ENCODE results near the gene TUSC2.
"Not testable (repeated sequence)": the region's sequence is repeated elsewhere in the genome, so short reads cannot be mapped to it uniquely, and the experiment has no call there.

Gene TUSC2

DNA sequence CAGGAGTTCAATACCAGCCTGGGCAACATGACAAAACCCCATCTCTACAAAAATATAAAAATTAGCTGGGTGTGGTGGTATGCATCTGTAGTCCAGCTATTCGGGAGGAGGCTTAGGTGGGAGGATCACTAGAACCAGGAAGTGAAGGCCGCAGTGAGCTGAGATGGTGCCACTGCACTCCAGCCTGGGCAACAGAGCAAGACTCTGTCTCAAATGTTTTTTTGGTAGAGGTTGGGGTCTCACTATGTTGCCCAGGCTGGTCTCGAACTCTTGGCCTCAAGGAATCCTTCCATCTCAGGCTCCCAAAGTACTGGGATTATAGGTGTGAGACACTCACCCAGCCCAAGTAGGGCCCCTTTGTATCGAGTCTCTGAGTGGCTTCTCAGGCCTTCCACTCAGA lies 33.9 kb downstream of the TUSC2 start:
- no peak for DNase-seq (ENCODE audit: low spot score)

DNA sequence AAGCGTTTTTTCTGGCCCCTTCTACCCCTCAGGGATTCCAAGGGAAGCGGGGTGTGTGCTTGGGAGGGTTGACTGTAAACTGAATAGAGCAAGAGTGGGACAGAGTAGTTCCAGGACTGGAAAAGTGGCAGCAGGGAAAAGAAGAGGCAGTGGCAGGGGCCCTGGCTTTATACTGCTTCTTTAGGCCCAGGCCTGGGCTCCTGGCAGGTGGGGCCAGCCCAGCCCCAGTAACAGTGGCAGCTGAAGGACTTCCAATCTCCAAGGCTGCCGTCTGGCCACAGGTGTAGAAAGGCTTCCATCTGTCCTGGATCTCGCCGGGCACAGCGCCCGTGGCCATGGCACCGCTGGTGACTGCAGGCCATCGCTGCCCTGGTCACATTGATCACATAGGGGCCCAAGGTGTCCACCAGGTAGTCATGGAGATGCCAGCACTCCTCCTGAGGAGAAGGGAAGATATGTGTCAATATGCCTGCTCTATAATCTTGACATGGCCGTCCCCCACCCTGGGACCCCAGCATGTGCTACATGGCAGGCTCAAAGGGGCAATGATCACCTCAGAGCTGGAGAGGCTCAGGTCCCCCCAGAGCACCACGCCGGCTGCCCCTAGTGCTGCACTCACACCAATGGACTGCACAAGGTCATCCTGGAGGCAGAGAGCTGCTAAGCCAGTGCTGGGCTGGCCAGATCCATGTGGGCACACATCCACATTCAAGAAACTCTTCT lies 34.8 kb downstream of the TUSC2 start:
- DNase-seq (ENCODE audit: low spot score), result no peak

DNA sequence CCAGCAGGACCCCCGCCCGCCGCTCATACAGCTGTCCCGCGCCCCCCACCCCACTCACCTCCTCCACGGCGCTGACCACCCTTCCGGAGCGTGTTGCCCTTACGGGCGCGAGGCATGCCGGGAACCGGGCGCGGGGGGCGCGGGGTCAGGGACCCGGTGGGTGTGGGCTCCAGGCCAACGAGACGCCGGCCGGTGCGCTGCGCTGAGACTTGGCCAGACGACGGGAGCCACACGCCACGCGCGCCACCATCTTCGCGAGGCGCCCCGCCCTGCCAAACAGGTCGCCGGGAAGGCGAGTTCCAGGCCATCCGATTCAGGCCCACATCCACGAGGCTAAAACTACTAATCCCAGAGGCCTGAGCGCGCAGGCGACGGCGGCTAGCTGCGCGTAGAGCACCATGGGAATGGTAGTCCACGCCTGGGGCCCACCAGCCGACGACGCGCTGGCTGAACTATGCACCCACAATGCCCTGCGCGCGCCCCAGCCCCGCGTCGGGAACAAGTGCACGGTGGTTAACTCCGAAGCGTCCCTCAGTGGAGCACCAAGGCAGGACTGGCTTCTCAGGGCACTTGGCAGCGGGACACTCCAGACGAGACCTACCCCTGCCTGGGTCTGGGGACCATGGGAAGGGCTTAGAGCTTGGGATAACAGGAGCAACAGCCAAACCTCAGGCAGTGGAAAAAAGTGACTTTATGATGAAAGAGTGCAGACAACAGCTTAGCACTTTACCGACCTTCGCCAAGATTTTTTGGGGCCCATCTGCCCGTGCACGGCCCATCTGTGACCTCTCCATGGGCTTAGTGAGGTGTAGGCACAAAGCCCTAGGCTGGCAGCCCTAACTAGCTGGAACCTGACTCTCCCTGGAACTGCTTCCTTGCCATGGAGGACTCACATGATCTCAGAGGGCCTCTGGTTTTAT lies 35.6 kb downstream of the TUSC2 start, which contains the start of gene IFRD2:
Gene IFRD2 (minus strand): TSS at position 271 of the 920 bp plus-strand sequence. CDS start 155 bp downstream, at position 116.
- peak; percentile 92 for DNase-seq (ENCODE audit: low spot score)

DNA sequence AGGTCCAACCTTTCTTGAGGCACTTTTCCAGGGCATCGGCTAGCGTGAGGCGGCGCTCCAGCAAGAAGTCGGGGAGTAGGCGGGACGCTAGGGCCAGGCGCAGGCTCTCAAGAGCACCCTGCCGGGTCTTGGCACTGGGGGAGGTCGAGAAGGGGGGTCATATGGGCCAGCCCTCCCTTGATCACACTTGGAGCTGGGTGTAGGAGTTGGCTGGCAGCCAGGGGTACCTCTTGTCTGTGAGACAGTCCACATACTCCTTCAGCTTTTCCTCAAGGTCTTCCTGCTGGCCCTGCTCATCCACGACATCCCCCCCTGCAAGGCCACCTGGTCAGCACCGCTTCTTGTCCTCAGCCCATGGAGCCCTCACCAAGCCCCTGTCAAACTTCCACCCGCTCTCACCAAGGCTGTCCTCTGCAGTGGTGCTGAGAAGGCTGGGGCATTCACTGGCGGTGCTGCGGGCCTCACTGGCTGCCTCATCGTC lies 37.8 kb downstream of the TUSC2 start:
- no peak for DNase-seq (ENCODE audit: low spot score)

DNA sequence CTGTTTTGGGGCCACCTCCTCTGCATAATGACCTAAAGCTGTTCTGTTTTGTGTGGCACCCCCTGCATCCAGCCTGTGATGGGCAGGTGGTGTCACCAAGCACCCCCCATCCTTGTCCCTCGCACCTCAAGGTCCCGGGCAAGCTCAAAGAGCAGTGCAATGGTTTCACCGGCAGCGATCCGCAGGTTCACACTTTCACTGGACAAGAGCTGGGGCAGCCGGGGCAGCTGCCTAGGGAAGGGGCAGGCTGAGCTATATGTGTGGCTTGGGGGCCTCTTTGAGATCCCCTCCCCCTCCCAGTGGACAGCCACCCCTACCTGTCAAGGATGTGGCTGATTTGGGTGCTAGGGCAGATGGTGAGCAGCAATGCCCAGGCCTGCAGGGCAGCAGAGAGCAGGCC lies 38.9 kb downstream of the TUSC2 start:
- no peak for DNase-seq (ENCODE audit: low spot score)

DNA sequence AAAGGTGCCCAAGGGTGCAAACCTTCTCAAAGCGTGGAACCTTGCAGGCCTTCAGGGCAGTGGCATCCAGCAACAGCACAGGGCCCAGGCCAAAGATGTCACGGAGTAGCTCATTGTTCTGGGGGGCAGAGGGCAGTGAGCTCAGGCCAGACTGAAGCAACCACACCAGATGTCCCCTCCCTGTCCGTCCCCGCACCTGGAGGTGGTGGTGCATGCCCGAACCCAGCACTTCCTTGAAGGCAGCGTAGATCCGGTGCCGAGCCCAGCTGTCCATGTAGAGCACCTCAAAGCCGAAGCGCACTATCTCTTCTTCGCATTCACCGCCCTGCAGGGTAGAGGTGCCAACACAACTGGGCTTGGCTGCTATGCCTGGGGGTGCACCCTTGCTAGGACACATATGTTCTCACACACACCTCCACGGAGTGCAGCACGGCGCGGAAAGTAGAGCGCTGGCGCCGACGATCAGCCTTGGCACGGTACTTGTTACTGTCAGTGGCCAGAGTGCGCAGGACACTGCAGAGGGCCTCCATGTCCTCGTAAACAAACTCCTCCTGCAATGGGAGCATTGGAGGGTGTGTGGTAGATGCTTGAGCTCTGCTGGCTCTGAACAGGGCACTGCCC lies 39.5 kb downstream of the TUSC2 start:
- DNase-seq (ENCODE audit: low spot score), result no peak

DNA sequence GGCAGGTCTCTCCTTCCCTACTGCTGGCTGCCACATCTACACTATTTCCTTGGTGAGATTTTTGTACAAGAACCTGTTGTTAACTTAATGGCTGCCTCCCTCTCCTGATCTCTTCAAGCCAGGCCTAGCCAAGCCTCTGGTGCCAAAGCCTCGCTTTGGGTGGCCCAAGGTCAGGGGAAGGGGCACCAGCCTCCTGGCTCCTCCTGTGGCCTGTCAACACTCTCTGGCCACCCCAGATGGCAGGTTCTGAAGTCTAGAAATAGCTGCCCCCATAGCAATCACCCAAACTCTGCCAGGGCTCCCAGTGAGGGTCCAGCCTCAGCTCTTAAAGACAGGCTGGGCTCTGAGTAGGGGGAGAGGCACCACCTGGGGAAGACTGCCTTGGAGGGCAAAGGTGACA lies 40.8 kb downstream of the TUSC2 start:
- no peak for DNase-seq (ENCODE audit: low spot score)

DNA sequence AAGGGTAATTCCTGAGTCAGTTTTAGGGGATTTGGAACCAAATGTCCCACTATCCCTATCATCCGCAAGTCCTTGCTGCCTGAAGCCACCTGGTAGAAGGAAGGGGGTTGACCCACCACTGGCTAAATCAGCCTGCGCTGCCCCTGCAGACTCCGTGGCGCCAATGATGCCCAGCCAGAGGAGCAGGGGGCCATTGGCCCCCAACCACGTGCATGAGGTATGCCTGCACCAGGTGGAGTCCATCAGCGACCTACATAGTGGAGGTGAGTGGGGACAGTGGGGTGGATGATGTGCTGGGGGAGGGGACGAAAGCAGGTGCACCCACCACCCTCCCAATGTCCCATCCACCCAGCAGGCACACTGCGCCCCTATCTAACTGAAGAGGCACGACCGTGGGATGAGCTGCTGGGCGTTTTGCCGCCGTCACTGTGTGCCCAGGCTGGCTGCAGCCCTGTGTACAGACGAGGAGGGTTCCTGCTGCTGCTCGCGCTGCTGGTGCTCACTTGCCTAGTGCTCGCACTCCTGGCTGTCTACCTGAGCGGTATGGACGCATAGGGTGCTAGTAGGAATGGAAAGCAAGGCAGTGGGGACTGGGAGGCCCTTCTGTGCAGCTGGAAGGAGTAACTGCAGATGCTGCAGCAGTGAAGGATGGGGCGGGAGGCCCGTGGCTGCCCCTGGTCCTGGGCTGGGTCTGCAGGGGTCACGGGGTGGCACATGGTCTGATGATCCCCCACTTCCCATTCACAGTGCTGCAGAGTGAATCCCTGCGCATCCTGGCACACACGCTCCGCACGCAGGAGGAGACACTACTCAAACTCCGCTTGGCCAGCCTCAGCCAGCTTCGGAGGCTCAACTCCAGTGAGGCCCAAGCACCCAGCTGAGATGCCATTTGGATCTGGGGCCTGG lies 41.4 kb downstream of the TUSC2 start:
- no peak for DNase-seq (ENCODE audit: low spot score)

DNA sequence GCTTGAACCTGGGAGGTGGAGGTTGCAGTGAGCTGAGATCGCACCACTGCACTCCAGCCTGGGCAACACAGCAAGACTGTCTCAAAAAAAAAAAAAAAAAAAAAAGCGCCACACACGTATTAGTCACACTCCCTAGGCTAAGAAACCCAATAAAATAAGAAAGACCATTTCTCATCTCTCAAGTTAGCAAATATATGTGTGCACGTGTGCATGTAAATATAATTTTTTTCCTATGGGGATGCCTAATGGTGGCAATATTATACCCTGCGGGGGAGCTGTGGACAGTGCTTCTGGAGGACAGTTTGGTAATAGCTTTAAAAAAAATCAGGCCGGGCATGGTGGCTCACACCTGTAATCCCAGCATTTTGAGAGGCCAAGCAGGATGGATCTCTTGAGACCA lies 43.9 kb downstream of the TUSC2 start:
- not testable (repeated sequence) for DNase-seq (ENCODE audit: low spot score)

DNA sequence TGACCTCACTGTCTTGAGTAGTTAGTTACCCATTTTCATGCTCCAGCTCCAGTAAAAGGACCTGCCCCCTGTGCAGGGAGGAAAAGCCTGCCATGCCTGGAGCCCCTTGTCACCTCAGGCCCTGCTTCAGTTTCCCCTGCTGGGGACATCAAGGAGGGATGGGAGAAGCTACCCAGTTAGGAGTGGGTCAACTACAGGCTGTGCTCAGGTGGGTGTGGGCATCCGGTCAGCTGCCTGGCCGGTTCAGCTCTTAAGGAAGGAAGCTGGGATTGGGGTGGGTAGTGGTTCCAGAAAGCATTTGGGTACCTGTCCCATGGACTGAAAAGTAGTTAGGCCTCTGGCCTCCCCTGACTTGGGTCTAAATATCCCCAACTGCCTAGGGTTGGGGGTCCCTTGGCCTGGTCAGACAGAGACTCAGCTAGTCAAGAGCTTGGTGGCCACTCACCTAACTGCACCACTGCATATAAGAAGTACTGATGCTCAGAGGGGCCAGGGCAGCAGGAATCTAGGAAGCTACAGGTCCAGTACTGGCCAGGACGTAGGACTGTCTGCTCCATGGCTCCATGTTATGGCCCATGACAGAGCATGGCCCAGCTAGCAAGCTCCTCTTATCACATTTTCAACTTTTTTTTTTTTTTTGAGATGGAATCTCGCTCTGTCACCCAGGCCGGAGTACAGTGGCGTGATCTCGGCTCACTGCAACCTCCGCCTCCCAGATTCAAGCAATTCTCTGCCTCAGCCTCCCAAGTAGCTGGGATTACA lies 48.6 kb downstream of the TUSC2 start:
- DNase-seq (ENCODE audit: low spot score), result no peak

DNA sequence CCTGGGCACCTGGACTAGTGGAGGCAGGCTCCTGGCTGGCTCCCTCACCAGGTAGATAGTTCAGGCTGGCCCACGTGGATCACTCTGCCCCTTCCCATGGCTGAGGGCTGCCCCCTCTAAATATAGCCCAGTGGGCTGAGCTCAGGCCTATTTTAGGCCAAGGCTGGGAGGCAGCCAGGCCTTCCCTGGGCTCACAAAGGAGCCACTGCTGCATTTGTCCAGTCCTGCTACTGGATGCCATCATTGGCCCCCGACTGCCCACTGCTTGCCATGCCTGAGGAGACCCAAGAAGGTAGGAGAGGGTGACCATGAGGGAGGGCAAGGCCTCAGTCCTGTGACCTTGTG lies 49.2 kb downstream of the TUSC2 start, which contains the start of gene LSMEM2:
Gene LSMEM2 (plus strand): TSS at position 208 of the 345 bp plus-strand sequence. CDS start 27 bp downstream, at position 235.
- DNase-seq (ENCODE audit: low spot score), result no peak

DNA sequence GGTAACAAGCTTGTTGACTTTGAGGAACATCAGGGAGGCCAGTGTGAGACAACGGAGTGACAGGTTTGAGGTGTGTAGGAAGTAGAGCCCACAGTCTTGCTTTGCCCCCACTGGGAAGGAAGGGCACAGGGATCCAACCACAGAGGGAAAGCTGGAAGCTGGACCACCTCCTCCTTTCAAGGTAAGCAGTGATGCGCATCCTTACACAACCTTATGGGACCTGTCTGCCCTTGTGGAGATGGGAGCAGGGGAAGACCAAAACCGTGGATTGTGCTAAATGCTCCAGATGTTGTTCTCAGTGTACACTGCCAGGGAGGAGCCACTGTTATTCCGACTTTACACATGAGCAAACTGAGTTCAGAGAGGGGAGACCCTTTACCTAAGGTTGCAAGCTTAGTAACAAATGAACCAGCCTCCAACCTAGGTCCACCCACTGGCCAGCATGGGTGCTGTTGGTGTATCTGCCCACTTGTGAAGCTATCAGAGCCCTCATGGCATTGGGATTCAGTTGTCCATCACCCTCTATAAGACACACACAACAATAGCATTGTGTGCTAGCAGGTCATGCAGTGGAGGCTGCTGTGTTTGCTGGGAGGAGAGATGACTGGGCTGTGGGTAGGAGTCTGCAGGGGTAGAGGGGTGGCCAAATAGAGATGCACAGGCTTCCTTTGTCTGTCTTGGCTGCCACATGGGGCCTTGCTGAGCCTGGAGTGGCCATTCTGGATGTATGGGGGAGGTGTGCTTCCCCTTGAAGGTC lies 49.7 kb downstream of the TUSC2 start:
- DNase-seq (ENCODE audit: low spot score), result no peak

DNA sequence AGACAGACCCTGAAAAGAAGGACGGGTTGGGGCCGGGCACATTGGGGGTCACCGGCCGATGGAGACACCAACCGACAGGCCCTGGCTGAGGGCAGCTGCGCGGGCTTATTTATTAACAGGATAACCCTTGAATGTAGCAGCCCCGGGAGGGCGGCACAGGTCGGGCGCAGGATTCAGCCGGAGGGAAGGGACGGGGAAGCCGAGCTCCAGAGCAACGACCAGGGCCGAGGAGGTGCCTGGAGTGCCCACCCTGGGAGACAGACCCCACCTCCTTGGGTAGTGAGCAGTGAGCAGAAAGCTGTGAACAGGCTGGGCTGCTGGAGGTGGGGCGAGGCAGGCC lies 51.3 kb downstream of the TUSC2 start:
- no peak for DNase-seq (ENCODE audit: low spot score)

DNA sequence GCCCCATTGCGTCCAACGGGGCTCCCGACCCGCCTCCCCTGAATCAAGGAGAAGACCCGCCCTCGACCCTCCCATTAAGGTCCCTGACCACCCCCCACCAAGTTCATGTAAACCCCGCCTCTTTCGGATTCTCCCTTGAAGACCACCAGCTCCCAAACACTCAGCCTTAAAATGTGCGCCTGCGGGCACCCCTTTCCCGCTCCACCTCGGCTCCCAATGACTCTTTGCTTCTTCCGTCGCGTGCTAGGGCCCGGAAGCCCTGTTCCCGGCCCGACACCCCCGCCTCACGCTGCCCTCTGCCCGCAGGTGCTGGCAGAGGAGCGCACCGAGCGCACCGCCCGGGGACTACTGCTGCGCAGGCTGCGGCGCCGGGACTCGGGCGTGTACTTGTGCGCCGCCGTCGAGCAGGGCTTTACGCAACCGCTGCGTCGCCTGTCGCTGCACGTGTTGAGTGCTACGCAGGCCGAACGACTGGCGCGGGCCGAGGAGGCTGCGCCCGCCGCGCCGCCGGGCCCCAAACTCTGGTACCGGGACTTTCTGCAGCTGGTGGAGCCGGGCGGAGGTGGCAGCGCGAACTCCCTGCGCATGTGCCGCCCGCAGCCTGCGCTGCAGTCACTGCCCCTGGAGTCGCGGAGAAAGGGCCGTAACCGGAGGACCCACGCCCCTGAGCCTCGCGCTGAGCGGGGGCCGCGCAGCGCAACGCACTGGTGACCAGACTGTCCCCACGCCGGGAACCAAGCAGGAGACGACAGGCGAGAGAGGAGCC lies 51.8 kb downstream of the TUSC2 start:
- DNase-seq (ENCODE audit: low spot score), result no peak

DNA sequence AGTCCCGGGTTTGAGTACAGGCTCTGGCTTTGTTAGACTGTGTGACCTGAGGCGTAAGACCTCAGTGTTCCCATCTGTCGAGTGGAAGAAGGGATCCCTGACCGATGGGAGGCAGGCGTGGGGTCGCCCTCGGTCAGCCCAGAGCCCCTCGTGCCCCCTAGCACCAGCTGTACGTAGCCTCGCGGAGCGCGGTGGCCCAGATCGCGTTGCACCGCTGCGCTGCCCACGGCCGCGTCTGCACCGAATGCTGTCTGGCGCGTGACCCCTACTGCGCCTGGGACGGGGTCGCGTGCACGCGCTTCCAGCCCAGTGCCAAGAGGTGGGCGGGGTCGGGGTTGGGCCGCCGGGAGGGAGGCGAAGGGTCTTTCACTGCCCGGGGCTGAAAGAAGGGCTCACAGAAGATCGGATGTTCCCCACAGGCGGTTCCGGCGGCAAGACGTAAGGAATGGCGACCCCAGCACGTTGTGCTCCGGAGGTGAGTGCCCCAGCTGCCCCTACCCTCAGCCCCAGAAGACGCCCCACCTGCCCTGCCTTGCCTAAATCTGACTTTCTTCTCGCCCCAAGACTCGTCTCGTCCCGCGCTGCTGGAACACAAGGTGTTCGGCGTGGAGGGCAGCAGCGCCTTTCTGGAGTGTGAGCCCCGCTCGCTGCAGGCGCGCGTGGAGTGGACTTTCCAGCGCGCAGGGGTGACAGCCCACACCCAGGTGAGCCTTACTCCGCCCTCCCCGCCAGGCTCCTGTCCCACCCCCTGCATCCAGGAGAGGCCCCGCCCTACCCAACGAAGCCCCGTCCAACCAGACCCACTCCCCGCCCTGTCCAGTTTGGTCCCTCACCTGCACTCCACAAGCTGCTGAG lies 52.7 kb downstream of the TUSC2 start:
- DNase-seq (ENCODE audit: low spot score), result no peak
